ENCODE data around the gene PGRMC2.

The PGRMC2 gene

DNA sequence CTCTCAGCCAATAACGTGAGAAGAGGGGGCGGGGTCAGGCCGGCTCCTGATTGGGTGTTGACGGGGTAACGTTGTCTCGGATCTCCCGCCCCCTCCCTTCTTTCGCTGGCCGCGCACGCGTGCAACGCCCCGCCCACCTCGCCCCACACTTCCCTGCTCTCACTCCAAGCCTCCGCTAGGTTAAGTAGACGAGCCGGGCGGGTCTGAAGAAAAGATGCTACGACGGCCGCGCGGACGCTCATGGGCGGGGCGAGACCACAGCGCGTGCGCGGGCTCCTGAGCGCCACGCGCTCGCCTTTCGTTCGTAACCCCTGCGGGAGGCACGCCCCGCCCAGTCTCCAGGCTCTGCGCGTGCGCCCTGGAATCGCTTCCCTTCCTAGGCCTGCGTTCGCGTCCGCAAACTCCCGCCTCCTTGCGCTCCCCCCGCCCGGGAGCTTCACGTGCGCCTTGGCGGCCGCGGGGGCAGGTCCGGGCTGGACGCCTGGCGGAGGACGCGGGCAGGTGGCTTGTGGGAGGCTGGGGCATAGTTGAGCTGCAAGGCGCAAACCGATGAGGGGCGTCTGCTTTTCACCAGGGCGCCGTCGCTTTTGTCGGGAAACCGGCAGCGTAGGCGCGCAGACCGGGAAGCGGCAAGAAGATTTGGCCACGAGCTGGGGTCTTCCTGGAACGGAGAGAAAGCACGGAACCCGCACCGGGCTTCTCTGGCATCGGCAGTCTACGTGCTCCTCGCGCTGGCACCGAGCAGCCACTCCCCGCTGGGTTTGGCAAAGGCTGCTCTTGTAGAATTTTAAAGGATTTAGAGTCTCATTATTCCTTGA, 467 bp upstream of the PGRMC2 start:
- TF ChIP-seq TCF12 (IDR thresholded peaks at IDR 0.05; ENCODE audit: low read depth) (peak; percentile 71; the same call in 1 of the 2 replicates), RAD21 (IDR thresholded peaks at IDR 0.05; ENCODE audit: low read depth) (peak; percentile 2; the same call in 1 of the 2 replicates), EP300 (IDR thresholded peaks at IDR 0.05; ENCODE audit: borderline replicate concordance) (0 out of 2 replicates have a peak, but pooled peaks have one; percentile 15), EGR1 (IDR thresholded peaks at IDR 0.05) (peak; percentile 65), CREB1 (IDR thresholded peaks at IDR 0.05; ENCODE audit: low read depth) (no peak; the same call in 1 of the 2 replicates), YY1 (IDR thresholded peaks at IDR 0.05; ENCODE audit: low read depth) (no peak; the same call in 1 of the 2 replicates), NFIC (IDR thresholded peaks at IDR 0.05) (peak; percentile 67), CEBPB (IDR thresholded peaks at IDR 0.05) (no peak), FOXM1 (IDR thresholded peaks at IDR 0.05; ENCODE audit: borderline replicate concordance, low read depth) (no peak; the same call in 1 of the 2 replicates), TEAD4 (IDR thresholded peaks at IDR 0.05) (peak; percentile 31; the same call in 1 of the 2 replicates), TAF1 (IDR thresholded peaks at IDR 0.05; ENCODE audit: low read depth) (peak; percentile 69), ZBTB7A (IDR thresholded peaks at IDR 0.05; ENCODE audit: low read depth) (peak; percentile 71; the same call in 1 of the 2 replicates)
- TF ChIP-seq, protein P1, sequence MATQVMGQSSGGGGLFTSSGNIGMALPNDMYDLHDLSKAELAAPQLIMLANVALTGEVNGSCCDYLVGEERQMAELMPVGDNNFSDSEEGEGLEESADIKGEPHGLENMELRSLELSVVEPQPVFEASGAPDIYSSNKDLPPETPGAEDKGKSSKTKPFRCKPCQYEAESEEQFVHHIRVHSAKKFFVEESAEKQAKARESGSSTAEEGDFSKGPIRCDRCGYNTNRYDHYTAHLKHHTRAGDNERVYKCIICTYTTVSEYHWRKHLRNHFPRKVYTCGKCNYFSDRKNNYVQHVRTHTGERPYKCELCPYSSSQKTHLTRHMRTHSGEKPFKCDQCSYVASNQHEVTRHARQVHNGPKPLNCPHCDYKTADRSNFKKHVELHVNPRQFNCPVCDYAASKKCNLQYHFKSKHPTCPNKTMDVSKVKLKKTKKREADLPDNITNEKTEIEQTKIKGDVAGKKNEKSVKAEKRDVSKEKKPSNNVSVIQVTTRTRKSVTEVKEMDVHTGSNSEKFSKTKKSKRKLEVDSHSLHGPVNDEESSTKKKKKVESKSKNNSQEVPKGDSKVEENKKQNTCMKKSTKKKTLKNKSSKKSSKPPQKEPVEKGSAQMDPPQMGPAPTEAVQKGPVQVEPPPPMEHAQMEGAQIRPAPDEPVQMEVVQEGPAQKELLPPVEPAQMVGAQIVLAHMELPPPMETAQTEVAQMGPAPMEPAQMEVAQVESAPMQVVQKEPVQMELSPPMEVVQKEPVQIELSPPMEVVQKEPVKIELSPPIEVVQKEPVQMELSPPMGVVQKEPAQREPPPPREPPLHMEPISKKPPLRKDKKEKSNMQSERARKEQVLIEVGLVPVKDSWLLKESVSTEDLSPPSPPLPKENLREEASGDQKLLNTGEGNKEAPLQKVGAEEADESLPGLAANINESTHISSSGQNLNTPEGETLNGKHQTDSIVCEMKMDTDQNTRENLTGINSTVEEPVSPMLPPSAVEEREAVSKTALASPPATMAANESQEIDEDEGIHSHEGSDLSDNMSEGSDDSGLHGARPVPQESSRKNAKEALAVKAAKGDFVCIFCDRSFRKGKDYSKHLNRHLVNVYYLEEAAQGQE (IDR thresholded peaks at IDR 0.05; ENCODE audit: low read depth), result no peak
- TF ChIP-seq, protein P2, sequence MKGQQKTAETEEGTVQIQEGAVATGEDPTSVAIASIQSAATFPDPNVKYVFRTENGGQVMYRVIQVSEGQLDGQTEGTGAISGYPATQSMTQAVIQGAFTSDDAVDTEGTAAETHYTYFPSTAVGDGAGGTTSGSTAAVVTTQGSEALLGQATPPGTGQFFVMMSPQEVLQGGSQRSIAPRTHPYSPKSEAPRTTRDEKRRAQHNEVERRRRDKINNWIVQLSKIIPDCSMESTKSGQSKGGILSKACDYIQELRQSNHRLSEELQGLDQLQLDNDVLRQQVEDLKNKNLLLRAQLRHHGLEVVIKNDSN (IDR thresholded peaks at IDR 0.05), result peak; percentile 87
- TF ChIP-seq, protein P3, sequence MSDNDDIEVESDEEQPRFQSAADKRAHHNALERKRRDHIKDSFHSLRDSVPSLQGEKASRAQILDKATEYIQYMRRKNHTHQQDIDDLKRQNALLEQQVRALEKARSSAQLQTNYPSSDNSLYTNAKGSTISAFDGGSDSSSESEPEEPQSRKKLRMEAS (IDR thresholded peaks at IDR 0.05), result peak; percentile 99

DNA sequence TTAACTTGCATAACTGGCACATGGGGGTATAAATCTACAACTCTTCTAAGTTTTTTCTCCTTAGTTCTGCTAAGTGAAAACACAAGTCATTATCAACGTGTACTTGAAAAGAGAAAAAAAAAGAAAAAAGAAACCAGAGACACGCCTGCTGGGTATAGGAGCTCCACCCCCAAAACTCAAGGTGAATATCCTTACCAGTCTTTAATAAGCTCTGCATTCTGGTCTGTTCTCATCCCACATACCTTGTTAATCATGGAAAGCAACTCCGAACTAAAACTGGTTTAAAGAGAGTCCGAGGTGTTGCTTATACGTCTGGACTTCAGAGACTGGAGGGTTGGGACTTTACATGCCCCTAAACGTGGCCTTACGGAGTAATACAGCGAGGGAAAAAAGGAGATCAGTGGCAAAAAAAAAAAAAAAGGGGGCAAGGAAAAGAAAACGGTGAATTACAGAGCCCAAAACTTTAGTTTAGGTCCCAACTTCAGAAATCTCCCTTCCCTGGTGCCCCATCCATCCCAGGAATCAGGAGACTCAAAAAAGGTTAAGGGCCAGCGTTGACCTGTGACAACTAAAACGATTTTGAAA, 1.0 kb downstream of the PGRMC2 start:
- no peak for TF ChIP-seq TCF12 (IDR thresholded peaks at IDR 0.05; ENCODE audit: low read depth)
- no peak for TF ChIP-seq EGR1 (IDR thresholded peaks at IDR 0.05)
- no peak for TF ChIP-seq EP300 (IDR thresholded peaks at IDR 0.05; ENCODE audit: borderline replicate concordance)

DNA sequence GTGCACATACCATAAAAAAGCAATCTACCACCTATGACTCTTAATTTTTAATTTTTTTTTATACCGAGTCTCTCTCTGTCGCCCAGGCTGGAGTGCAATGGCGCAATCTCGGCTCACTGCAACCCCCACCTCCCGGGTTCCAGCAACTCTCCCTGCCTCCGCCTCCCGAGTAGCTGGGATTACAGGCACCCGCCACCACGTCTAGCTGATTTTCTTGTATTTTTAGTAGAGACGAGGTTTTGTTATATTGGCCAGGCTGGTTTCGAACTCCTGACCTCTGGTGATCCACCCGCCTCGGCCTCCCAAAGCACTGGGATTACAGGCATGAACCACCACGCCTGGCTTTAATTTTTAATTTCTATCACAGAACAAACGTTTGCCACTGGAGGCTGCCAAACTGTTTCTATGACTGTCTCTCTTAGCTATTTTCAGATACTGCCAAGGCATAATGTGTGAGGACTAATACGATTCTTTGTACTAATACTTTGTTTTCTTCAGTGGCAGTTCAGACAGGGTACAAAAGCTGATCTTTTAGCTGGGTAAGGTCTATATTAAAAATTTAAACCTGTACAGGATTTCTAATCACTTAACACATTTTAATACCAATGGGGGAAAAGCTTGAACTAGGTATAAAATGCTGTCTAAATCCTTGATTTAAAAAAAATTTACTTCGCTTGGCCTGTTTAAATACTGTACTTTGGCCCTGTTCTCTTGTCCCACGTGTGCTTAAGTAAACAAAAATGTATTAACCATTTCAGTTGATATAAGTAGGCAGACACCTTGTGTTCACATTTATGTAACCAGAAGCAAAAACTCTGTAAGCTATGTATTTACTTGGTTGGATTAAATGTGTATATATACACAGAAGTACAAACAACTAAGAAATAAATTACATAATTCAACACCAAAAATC, 2.3 kb downstream of the PGRMC2 start:
- no peak for TF ChIP-seq NFIC (IDR thresholded peaks at IDR 0.05)
- no peak for TF ChIP-seq ZBTB7A (IDR thresholded peaks at IDR 0.05; ENCODE audit: low read depth)
- TF ChIP-seq TEAD4 (IDR thresholded peaks at IDR 0.05), result no peak
- no peak for TF ChIP-seq EGR1 (IDR thresholded peaks at IDR 0.05)
- TF ChIP-seq, protein P3 (IDR thresholded peaks at IDR 0.05), result no peak
- TF ChIP-seq, protein P1 (IDR thresholded peaks at IDR 0.05; ENCODE audit: low read depth), result no peak
- no peak for TF ChIP-seq RAD21 (IDR thresholded peaks at IDR 0.05; ENCODE audit: low read depth)
- TF ChIP-seq, protein P2 (IDR thresholded peaks at IDR 0.05), result no peak
- no peak for TF ChIP-seq TCF12 (IDR thresholded peaks at IDR 0.05; ENCODE audit: low read depth)
- TF ChIP-seq CREB1 (IDR thresholded peaks at IDR 0.05; ENCODE audit: low read depth), result no peak
- TF ChIP-seq FOXM1 (IDR thresholded peaks at IDR 0.05; ENCODE audit: borderline replicate concordance, low read depth), result no peak
- no peak for TF ChIP-seq EP300 (IDR thresholded peaks at IDR 0.05; ENCODE audit: borderline replicate concordance)
- no peak for TF ChIP-seq TAF1 (IDR thresholded peaks at IDR 0.05; ENCODE audit: low read depth)
- no peak for TF ChIP-seq CEBPB (IDR thresholded peaks at IDR 0.05)
- no peak for TF ChIP-seq YY1 (IDR thresholded peaks at IDR 0.05; ENCODE audit: low read depth)

DNA sequence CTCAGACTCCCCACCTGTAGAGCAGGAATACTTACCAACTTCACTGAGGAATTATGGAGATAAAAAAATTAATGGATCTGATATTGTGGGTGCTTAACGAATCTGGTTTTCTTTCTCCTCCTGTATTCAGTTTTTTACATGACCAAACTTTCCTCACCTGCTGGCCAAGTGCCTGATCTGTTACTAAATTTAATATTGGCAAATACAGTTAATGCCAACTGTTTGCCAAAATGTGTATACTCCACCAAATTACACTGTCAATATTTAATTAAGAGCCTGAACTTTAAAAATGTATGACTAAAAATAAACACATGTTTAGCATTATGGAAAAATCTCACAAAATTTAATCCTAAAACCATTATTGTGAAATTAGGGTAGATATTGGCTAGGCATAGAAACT, 3.3 kb downstream of the PGRMC2 start:
- no peak for TF ChIP-seq TCF12 (IDR thresholded peaks at IDR 0.05; ENCODE audit: low read depth)
- TF ChIP-seq, protein P3 (IDR thresholded peaks at IDR 0.05), result no peak
- TF ChIP-seq, protein P2 (IDR thresholded peaks at IDR 0.05), result no peak
- no peak for TF ChIP-seq EP300 (IDR thresholded peaks at IDR 0.05; ENCODE audit: borderline replicate concordance)
- no peak for TF ChIP-seq YY1 (IDR thresholded peaks at IDR 0.05; ENCODE audit: low read depth)
- TF ChIP-seq TAF1 (IDR thresholded peaks at IDR 0.05; ENCODE audit: low read depth), result no peak
